Hepatic stellate cell (primary cell): ENCODE data around the gene ZNF839.

ENCODE experiments used
- DNase-seq: peaks from one replicate; pipeline ENCODE4 v3.0.0; 2011; ENCODE audit warnings: low spot score

Gene ZNF839

GRCh38 chr14:102387086-102387485 is 67.5 kb downstream of the ZNF839 start:
- DNase-seq, result no peak

DNA sequence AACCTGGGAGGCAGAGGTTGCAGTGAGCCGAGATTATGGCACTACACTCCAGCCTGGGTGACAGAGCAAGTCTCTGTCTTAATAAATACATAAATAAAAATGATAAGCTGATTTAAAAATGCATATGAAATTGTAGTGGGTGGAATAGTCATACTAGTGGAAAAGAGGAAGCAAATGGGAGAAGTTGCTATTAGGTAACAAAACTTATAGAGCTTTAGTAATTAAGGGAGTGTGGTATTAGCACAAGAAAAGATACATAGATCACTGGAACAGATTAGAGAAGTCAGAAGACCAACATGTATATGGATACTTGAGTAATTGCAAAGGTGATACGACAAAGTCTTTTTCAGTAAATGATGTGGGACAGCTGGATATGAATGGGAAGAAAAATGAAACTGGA is 69.7 kb downstream of the ZNF839 start:
- DNase-seq, result no peak

- DNase-seq, result no peak
Measured at GRCh38 chr14:102390064-102390855, 70.7 kb downstream of the ZNF839 start.
